HepG2 (cell line): Measurements from ENCODE around the gene SLCO1B1. TPM values are rescaled to one million over a fixed set of nuclear protein-coding genes. Genes with fewer than 3 reads are reported as not detected.
"Not testable (repeated sequence)": the region's sequence is repeated elsewhere in the genome, so short reads cannot be mapped to it uniquely, and the experiment has no call there.

Experiments
- ATAC-seq: fragments of 200-7000 bp; cut with Tn5 transposase; 3 replicates; pipeline ENCODE4 v1.9.1; 2020; ENCODE audit warnings: mild to moderate bottlenecking, moderate library complexity
- BruUV-seq: library from RNA; stranded (reverse); fragments of 400-500 nt; replicated peaks from 2 replicates; lab custom pipeline; 2021; lab: Mats Ljungman, UMichigan
- CTCF ChIA-PET: fragments of 300-600 bp; formaldehyde crosslinking; extraction: SDS; loops from one replicate; lab custom pipeline; 2021; ENCODE audit warnings: low total read pairs, inconsistent platforms, low intra/inter-chr PET ratio; lab: Yijun Ruan, JAX
- POLR2A ChIA-PET: fragments of 350-600 bp; sonication (Branson Sonifier 250); formaldehyde crosslinking; loops from one replicate; lab custom pipeline; 2020; ENCODE audit warnings: antibody characterized with exemption, inconsistent platforms; lab: Yijun Ruan, JAX
- DNase-seq: peaks from one replicate; pipeline ENCODE4 v3.0.0-alpha.2; 2015; ENCODE audit warnings: low spot score
- FAIRE-seq: peaks from 3 replicates; lab custom pipeline; 2011; peaks lifted over from hg19 to GRCh38; lab: Jason Lieb, UNC
- H2AFZ ChIP-seq: one replicate; pipeline ENCODE4 v1.6.1; 2011; ENCODE audit warnings: low read length, inconsistent platforms
- H3K27ac ChIP-seq: fragments of 300-600 bp; 3 replicates; pipeline ENCODE4 v1.8.0; 2011; ENCODE audit warnings: mixed run types, mild to moderate bottlenecking, mixed read lengths, low read length, inconsistent platforms; ENCODE audit not compliant: insufficient read depth; ENCODE audit errors: extremely low read length
- H3K27me3 ChIP-seq, 2 experiments: fragments of 200-600 bp in 1 of 2; 2 replicates in 1 of 2; 3 replicates in 1 of 2; pipeline versions ENCODE4 v1.6.0 to v1.8.0; 2011; ENCODE audit warnings: low read length in 2 of 2, mild to moderate bottlenecking in 2 of 2, moderate library complexity in 2 of 2, inconsistent platforms in 1 of 2; ENCODE audit not compliant: insufficient read depth in 2 of 2, control insufficient read depth in 1 of 2
- H3K36me3 ChIP-seq, 2 experiments: fragments of 200-600 bp in 1 of 2; replicated peaks in 1 of 2; 2 replicates in 1 of 2; 3 replicates in 1 of 2; pipeline versions ENCODE4 v1.5.1 to v1.8.0; 2011; ENCODE audit warnings: low read length in 2 of 2, inconsistent platforms in 1 of 2; ENCODE audit not compliant: insufficient read depth in 2 of 2, control insufficient read depth in 1 of 2
- H3K4me1 ChIP-seq: 2 replicates; pipeline ENCODE4 v1.5.1; 2012; ENCODE audit warnings: low read length, inconsistent platforms; ENCODE audit not compliant: insufficient read depth
- H3K4me2 ChIP-seq: 2 replicates; pipeline ENCODE4 v1.6.0; 2011; ENCODE audit warnings: low read depth, low read length, inconsistent platforms
- H3K4me3 ChIP-seq, 3 experiments: fragments of 200-600 bp in 1 of 3; sonication (generic), shearing (Covaris generic) in 1 of 3; replicated peaks in 1 of 3; 2 replicates each; pipeline ENCODE4 v1.5.1; 2011 to 2016; ENCODE audit warnings: low read length in 3 of 3, inconsistent platforms in 2 of 3, low read depth in 2 of 3, mild to moderate bottlenecking in 2 of 3, control low read depth in 1 of 3, mixed read lengths in 1 of 3; ENCODE audit not compliant: insufficient read depth in 1 of 3
- H3K79me2 ChIP-seq: one replicate; pipeline ENCODE4 v1.6.1; 2011; ENCODE audit warnings: low read length, inconsistent platforms; ENCODE audit not compliant: insufficient read depth
- H3K9ac ChIP-seq: 2 replicates; pipeline ENCODE4 v1.6.0; 2011; ENCODE audit warnings: mild to moderate bottlenecking, low read depth, low read length, inconsistent platforms; ENCODE audit not compliant: insufficient read depth
- H3K9me3 ChIP-seq: 2 replicates; pipeline ENCODE4 v1.5.1; 2012; ENCODE audit warnings: mild to moderate bottlenecking, low read length
- H4K20me1 ChIP-seq: 2 replicates; pipeline ENCODE4 v1.6.0; 2011; ENCODE audit warnings: inconsistent platforms, mild to moderate bottlenecking, low read length, moderate library complexity; ENCODE audit not compliant: insufficient read depth
- ATF7 ChIP-seq, 2 experiments: fragments of 450-650 bp in 1 of 2; sonication (generic) in 1 of 2; formaldehyde crosslinking in 1 of 2; IDR thresholded peaks; 2 replicates each; pipeline versions ENCODE4 v1.4.0 to v1.6.1; 2016 to 2020; ENCODE audit warnings: antibody characterized with exemption in 1 of 2, mild to moderate bottlenecking in 1 of 2, missing genetic modification reagents in 1 of 2
- CREB1 ChIP-seq, 2 experiments: fragments of 450-650 bp in 1 of 2; IDR thresholded peaks; 2 replicates each; pipeline ENCODE4 v1.6.1; 2016 to 2017; ENCODE audit warnings: control low read depth in 1 of 2, mild to moderate bottlenecking in 1 of 2, missing compliant biosample characterization in 1 of 2, missing genetic modification characterization in 1 of 2
- WGBS: methylation state at CpG from one replicate; pipeline ENCODE4 v1.1.6; 2017; ENCODE audit warnings: low lambda C conversion rate; 5-methylcytosine and 5-hydroxymethylcytosine counted together
- in situ Hi-C: cut with HindIII; loops from 2 replicates; pipeline ENCODE4 v1.10.0; 2017; ENCODE audit warnings: low pct_unique_long_range_greater_than_20kb; ENCODE audit not compliant: extremely low pct_ligation_motif_present
- intact Hi-C: fragments of 100-400 bp; cut with micrococcal nuclease; formaldehyde crosslinking; loops from one replicate; pipeline ENCODE4 v1.10.0; 2022; ENCODE audit not compliant: unreplicated experiment
- polyA plus RNA-seq, 8 experiments: library from polyadenylated mRNA; depleted of rRNA in 3 of 8; stranded (reverse) in 7 of 8; unstranded in 1 of 8; fragments of >200 nt; fragmentation: Illumina TruSeq in 4 of 8; extraction: Trizol in 4 of 8; gene quantifications; 2 replicates each; pipeline versions ENCODE4 v1.2.1 to v1.2.3, GENCODE V29; 2011 to 2016; ENCODE audit warnings: low read depth in 4 of 8, missing spikeins in 1 of 8, mixed read lengths in 1 of 8; ENCODE audit not compliant: insufficient read depth in 1 of 8
- total RNA-seq, 5 experiments: library from RNA; depleted of rRNA; stranded (reverse); fragments of >200 nt; fragmentation: Illumina TruSeq; extraction: Trizol; gene quantifications; 2 replicates each; pipeline ENCODE4 v1.2.3, GENCODE V29; 2016; ENCODE audit warnings: low read depth in 1 of 5
- TF ChIP-seq, protein P1 (sequence below), 2 experiments: sonication (generic) in 1 of 2; formaldehyde crosslinking in 1 of 2; IDR thresholded peaks; 2 replicates each; pipeline versions ENCODE4 v1.4.0 to v1.6.1; 2016 to 2020; ENCODE audit warnings: borderline replicate concordance in 1 of 2, low read depth in 1 of 2, mild to moderate bottlenecking in 1 of 2, missing genetic modification reagents in 1 of 2

Gene SLCO1B1
- total and polyA plus RNA-seq, 2 of the 13 experiments (the other 11 are each of a cell fraction or from before 2014, with no cell fraction given): not detected

DNA sequence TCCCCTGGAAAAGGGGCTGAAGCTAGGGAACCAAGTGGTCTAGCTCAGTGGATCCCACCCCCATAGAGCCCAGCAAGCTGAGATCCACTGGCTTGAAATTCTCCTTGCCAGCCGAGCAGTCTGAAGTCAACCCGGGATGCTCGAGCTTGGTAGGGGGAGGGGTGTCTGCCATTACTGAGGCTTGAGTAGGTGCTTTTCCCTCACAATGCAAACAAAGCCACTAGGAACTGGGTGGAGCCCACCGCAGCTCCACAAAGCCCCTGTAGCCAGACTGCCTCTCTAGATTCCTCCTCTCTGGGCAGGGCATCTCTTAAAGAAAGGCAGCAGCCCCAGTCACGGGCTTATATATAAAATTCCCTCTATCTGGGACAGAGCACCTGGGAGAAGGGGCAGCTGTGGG, 18.9 kb downstream of the SLCO1B1 start:
- WGBS: no CpG with 5 or more reads among the region's 5 CpGs
- H3K9ac ChIP-seq, H3K4me3 ChIP-seq, H3K27me3 ChIP-seq, H3K27ac ChIP-seq, FAIRE-seq, CTCF ChIA-PET, ATAC-seq, H3K4me1 ChIP-seq, POLR2A ChIA-PET, H4K20me1 ChIP-seq, intact Hi-C loops, in situ Hi-C loops, H3K79me2 ChIP-seq, BruUV-seq, H3K36me3 ChIP-seq, H2AFZ ChIP-seq, H3K4me2 ChIP-seq, DNase-seq: not testable (repeated sequence)
- peaks cover 12% of the 10 kb centered on the region for H3K9me3 ChIP-seq

DNA sequence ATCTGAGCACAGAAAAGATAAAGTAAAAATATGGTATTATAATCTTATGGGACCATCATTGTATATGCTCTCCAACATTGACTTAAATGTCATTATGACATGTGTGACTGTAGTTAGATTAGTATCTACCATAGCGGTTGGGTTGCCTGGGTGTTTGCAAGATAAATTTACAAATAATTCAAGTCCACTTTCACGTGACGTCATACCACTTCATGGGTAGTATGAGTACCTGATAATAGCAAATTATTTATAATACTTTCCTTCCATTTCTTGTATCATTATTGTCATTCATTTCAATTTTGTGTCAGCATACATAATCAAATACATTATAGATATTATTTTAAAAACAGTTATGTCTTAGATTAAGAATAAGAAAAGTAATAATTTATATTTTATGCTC, 20.2 kb downstream of the SLCO1B1 start:
- no peaks in the 10 kb centered on the region; a peak in 1 of 5 replicates for H3K27me3 ChIP-seq
- FAIRE-seq (no peak), DNase-seq (no peak)
- intact Hi-C loops: no loop called here
- H3K36me3 ChIP-seq: no peaks in the 10 kb centered on the region
- H3K4me1 ChIP-seq: no peaks in the 10 kb centered on the region
- CTCF ChIA-PET: no interaction called here
- no peak overlapping the region for H3K4me2 ChIP-seq
- POLR2A ChIA-PET: no interaction called here
- TF ChIP-seq, protein P1, sequence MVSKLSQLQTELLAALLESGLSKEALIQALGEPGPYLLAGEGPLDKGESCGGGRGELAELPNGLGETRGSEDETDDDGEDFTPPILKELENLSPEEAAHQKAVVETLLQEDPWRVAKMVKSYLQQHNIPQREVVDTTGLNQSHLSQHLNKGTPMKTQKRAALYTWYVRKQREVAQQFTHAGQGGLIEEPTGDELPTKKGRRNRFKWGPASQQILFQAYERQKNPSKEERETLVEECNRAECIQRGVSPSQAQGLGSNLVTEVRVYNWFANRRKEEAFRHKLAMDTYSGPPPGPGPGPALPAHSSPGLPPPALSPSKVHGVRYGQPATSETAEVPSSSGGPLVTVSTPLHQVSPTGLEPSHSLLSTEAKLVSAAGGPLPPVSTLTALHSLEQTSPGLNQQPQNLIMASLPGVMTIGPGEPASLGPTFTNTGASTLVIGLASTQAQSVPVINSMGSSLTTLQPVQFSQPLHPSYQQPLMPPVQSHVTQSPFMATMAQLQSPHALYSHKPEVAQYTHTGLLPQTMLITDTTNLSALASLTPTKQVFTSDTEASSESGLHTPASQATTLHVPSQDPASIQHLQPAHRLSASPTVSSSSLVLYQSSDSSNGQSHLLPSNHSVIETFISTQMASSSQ (IDR thresholded peaks at IDR 0.05; ENCODE audit: low read depth): no peak
- TF ChIP-seq, protein P1 (CRISPR knock-in tag; IDR thresholded peaks at IDR 0.05; ENCODE audit: borderline replicate concordance): no peak
- TF ChIP-seq CREB1 (IDR thresholded peaks at IDR 0.05) (peak; percentile 95), CREB1 (CRISPR knock-in tag; IDR thresholded peaks at IDR 0.05) (no peak), ATF7 (IDR thresholded peaks at IDR 0.05) (peak; percentile 90), ATF7 (CRISPR knock-in tag; IDR thresholded peaks at IDR 0.05) (no peak)
- TF ChIP-seq, all 625 proteins: peak for 2
- 10% methylated on average over 3 of the region's 3 CpGs for WGBS
- BruUV-seq: no TSS peak
- no peaks in the 10 kb centered on the region for H3K79me2 ChIP-seq
- H3K4me3 ChIP-seq: no peak overlapping the region
- in situ Hi-C loops: no loop called here
- H3K9ac ChIP-seq: no peak overlapping the region
- H4K20me1 ChIP-seq: no peaks in the 10 kb centered on the region
- no peak for ATAC-seq
- no peak overlapping the region for H2AFZ ChIP-seq
- H3K27ac ChIP-seq: no peak overlapping the region
- peaks cover 17% of the 10 kb centered on the region for H3K9me3 ChIP-seq
